Osteocyte (in vitro differentiated cells): Measurements from ENCODE around the gene CHAT. TPM values are rescaled to one million over a fixed set of nuclear protein-coding genes. Genes with fewer than 3 reads are reported as not detected.

Experiments
- DNase-seq: peaks from one replicate; pipeline ENCODE4 v3.0.0; 2021; ENCODE audit warnings: mixed read lengths; ENCODE audit not compliant: unreplicated experiment; ENCODE audit errors: extremely low spot score
- H3K27ac Mint-ChIP-seq: one replicate; pipeline ENCODE4 v1.8.0; 2021; ENCODE audit warnings: mild to moderate bottlenecking, mixed read lengths; ENCODE audit not compliant: unreplicated experiment
- H3K27me3 Mint-ChIP-seq: one replicate; pipeline ENCODE4 v1.8.0; 2021; ENCODE audit warnings: mixed read lengths; ENCODE audit not compliant: unreplicated experiment
- H3K36me3 Mint-ChIP-seq: one replicate; pipeline ENCODE4 v1.8.0; 2021; ENCODE audit warnings: mixed read lengths; ENCODE audit not compliant: unreplicated experiment
- H3K4me1 Mint-ChIP-seq: one replicate; pipeline ENCODE4 v1.8.0; 2021; ENCODE audit warnings: mixed read lengths; ENCODE audit not compliant: unreplicated experiment
- H3K4me3 Mint-ChIP-seq: one replicate; pipeline ENCODE4 v1.8.0; 2021; ENCODE audit warnings: mild to moderate bottlenecking, moderate library complexity, mixed read lengths; ENCODE audit not compliant: unreplicated experiment
- H3K9me3 Mint-ChIP-seq: one replicate; pipeline ENCODE4 v1.8.0; 2021; ENCODE audit warnings: mixed read lengths; ENCODE audit not compliant: unreplicated experiment
- total RNA-seq: library from RNA; stranded (reverse); gene quantifications from 2 replicates; pipeline ENCODE4 v1.2.1, GENCODE V29; 2021
- TF ChIP-seq, protein P1 (sequence below): fragments of 200-600 bp; sonication (generic); IDR thresholded peaks from 2 replicates; pipeline ENCODE4 v1.5.0; 2021; ENCODE audit warnings: antibody characterized with exemption, mild to moderate bottlenecking, moderate library complexity

Gene CHAT
- total RNA-seq, 1 donor from 2014 or later, result not detected

DNA sequence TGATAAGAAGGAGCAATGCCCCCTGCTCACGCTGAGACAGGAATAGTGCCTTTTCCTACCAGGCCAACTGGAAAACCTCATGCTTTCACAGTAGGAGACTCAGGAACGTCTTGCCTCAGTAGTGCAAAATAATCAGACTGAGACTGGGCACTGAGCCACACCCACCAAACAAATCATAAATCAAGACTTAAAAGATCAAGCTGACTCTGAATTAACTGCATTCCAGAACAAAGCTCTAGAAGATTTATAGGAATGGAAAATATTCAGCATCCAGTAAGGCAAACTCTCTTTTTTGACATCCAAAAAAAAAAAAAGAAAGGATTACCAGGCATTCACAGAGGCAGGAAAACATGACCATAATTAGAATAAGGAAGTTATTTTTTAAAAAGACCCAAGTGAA is 34.2 kb upstream of the CHAT start:
- Mint-ChIP-seq H3K36me3 (no peaks in the 10 kb centered on the region), H3K4me1 (peaks cover 47% of the 10 kb centered on the region), H3K9me3 (peaks cover 13% of the 10 kb centered on the region), H3K27ac (peak overlapping the region; percentile 76), H3K4me3 (no peak overlapping the region), H3K27me3 (no peaks in the 10 kb centered on the region)
- no peak for DNase-seq
- TF ChIP-seq, protein P1, sequence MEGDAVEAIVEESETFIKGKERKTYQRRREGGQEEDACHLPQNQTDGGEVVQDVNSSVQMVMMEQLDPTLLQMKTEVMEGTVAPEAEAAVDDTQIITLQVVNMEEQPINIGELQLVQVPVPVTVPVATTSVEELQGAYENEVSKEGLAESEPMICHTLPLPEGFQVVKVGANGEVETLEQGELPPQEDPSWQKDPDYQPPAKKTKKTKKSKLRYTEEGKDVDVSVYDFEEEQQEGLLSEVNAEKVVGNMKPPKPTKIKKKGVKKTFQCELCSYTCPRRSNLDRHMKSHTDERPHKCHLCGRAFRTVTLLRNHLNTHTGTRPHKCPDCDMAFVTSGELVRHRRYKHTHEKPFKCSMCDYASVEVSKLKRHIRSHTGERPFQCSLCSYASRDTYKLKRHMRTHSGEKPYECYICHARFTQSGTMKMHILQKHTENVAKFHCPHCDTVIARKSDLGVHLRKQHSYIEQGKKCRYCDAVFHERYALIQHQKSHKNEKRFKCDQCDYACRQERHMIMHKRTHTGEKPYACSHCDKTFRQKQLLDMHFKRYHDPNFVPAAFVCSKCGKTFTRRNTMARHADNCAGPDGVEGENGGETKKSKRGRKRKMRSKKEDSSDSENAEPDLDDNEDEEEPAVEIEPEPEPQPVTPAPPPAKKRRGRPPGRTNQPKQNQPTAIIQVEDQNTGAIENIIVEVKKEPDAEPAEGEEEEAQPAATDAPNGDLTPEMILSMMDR, result no peak

DNA sequence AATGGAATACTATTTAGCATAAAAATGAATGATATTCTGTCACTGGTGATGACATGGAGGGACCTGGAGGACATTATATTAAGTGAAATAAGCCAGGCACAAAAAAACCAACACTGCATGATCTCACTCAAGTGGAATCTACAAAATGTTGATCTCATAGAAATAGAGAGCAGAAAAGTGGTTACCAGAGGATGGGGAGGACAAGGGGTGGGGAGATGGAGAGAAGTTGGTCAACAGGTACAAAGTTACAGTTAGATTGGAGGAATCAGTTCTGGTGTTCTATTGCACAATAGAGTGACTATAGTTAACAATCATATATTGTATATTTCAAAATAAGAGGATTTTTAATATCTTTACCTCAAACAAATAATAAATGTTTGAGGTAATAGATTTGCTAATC is 28.4 kb upstream of the CHAT start:
- Mint-ChIP-seq H3K4me1 (peaks cover 42% of the 10 kb centered on the region), H3K4me3 (no peak overlapping the region), H3K27ac (peak overlapping the region; percentile 64), H3K36me3 (no peaks in the 10 kb centered on the region), H3K9me3 (peaks cover 3% of the 10 kb centered on the region), H3K27me3 (no peaks in the 10 kb centered on the region)
- DNase-seq, result no peak
- TF ChIP-seq, protein P1, result no peak

DNA sequence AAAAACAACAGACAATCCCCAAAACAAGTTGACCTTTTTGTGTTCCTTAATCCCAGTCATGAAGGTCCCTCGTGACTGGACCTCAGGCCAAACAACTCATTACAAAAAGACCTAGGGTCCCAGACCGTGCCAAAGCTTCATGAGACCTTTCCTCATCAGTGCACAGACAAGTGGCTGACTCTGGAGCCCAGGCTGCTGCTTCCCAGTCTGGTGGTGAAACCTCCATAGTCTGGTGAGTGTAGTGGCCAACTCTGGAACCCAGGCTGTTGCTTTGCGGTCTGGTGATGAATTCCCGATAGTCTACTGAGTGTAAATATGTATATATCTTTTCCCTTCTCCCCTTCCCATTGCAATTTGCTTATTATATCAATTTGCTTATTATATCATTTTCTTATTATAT is 25.9 kb upstream of the CHAT start:
- H3K36me3 Mint-ChIP-seq, result no peaks in the 10 kb centered on the region
- no peaks in the 10 kb centered on the region for H3K9me3 Mint-ChIP-seq
- no peak overlapping the region for H3K4me3 Mint-ChIP-seq
- no peaks in the 10 kb centered on the region for H3K27me3 Mint-ChIP-seq
- TF ChIP-seq, protein P1, result no peak
- DNase-seq, result peak; percentile 53
- H3K4me1 Mint-ChIP-seq, result peaks cover 25% of the 10 kb centered on the region
- H3K27ac Mint-ChIP-seq, result no peak overlapping the region

DNA sequence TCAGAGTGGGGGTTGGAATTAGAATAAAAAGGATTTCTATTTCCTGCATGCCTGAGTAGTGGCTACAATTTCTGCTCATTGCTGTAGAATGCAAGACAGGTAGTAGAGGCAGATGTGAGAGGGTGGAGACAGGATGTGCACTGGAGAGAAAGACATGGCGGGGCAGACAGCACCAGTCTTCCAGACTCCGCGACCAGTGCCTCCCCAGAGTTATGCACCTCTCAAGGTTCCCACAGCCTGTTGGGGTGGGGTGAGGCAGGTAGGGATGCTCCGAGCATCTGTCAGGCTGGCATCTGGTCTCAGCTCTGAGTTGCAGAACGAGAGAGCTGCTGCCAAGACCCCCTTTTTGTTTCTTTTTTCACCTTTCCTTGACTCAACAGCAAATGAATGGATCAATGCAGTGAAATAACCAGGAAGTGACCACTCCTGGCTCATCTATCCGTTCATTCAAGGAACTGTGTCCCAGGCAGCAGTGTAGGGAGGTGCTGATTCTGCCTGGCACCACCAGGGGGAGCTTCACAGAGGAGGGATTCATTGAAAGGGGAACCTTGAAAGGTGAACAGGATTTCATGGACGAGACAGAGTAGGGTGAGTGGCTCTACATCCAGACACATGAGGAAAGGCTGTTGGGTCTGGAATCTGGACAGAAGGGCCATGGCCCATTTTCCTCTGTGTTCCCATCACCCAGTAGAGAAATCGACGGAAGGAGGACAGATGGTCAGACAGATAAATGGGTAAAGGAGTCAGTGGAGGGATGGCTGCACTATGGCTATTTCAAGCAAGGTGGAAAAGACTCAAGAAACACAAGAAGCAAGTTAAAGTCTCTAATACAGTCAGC is 20.9 kb upstream of the CHAT start:
- TF ChIP-seq, protein P1, result peak; percentile 93
- Mint-ChIP-seq H3K27ac (no peak overlapping the region), H3K9me3 (no peaks in the 10 kb centered on the region), H3K4me1 (peaks cover 11% of the 10 kb centered on the region), H3K27me3 (no peaks in the 10 kb centered on the region), H3K36me3 (no peaks in the 10 kb centered on the region), H3K4me3 (no peak overlapping the region)
- peak; percentile 86 for DNase-seq

DNA sequence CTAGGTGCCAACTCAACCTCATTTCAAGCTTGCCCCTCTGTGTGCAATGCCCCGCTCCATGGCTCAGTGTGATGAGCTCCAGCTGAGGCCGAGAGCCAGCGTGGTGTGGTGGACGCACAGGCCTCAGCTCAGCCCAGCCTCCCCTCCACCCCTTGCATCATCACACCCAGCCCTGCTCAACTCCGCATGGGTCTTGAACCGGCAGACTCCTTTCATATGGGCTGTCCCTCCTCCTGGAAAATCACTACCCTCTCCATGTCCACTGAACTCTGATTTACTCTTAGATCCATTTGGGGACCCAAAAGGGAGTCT is 20.3 kb upstream of the CHAT start:
- Mint-ChIP-seq H3K36me3 (no peaks in the 10 kb centered on the region), H3K4me3 (no peak overlapping the region), H3K27ac (no peak overlapping the region), H3K9me3 (no peaks in the 10 kb centered on the region), H3K27me3 (no peaks in the 10 kb centered on the region), H3K4me1 (peaks cover 11% of the 10 kb centered on the region)
- DNase-seq, result peak; percentile 64
- TF ChIP-seq, protein P1, result no peak
